DMS153 (cell line): Measurements from ENCODE around the gene CMBL.
"Not testable (repeated sequence)": the region's sequence is repeated elsewhere in the genome, so short reads cannot be mapped to it uniquely, and the experiment has no call there.

Experiments
- DNase-seq: peaks from one replicate; lab custom pipeline; 2025; lab: John Stamatoyannopoulos, UW

Gene CMBL

GRCh38 chr5:10307206-10308148 is at the start of gene CMBL:
TSS of gene CMBL (minus strand) at chr5:10307902. CDS start at chr5:10290762, 17,140 bp downstream.
- peak; percentile 70 for DNase-seq

GRCh38 chr5:10355071-10355889 is 47.6 kb upstream of the CMBL start:
- no peak for DNase-seq

- DNase-seq, result peak; percentile 25
Observed at GRCh38 chr5:10354048-10354872, 46.6 kb upstream of the CMBL start.

GRCh38 chr5:10353241-10354047 is 45.7 kb upstream of the CMBL start, which contains the start of gene MARCHF6:
TSS of gene MARCHF6 (plus strand) at chr5:10353695. CDS start at chr5:10353899, 204 bp downstream.
- peak; percentile 99 for DNase-seq

- DNase-seq, result no peak
Observed at GRCh38 chr5:10352430-10353240, 44.9 kb upstream of the CMBL start.

GRCh38 chr5:10351919-10352318 is 44.2 kb upstream of the CMBL start:
- DNase-seq, result no peak

GRCh38 chr5:10351199-10351905 is 43.6 kb upstream of the CMBL start:
- DNase-seq, result peak; percentile 54

- no peak for DNase-seq
Observed at GRCh38 chr5:10348258-10348657, 40.6 kb upstream of the CMBL start.

GRCh38 chr5:10344461-10345106 is 36.9 kb upstream of the CMBL start:
- not testable (repeated sequence) for DNase-seq

GRCh38 chr5:10343486-10343885 is 35.8 kb upstream of the CMBL start:
- no peak for DNase-seq

- DNase-seq, result no peak
Observed at GRCh38 chr5:10339958-10340357, 32.3 kb upstream of the CMBL start.

GRCh38 chr5:10339058-10339811 is 31.5 kb upstream of the CMBL start:
- peak; percentile 97 for DNase-seq

GRCh38 chr5:10338686-10339057 is 31.0 kb upstream of the CMBL start:
- DNase-seq, result peak; percentile 90

- DNase-seq, result no peak
Observed at GRCh38 chr5:10337986-10338385, 30.3 kb upstream of the CMBL start.

GRCh38 chr5:10337107-10337506 is 29.4 kb upstream of the CMBL start:
- no peak for DNase-seq

- no peak for DNase-seq
Observed at GRCh38 chr5:10335711-10336470, 28.2 kb upstream of the CMBL start.

- DNase-seq, result no peak
Observed at GRCh38 chr5:10334831-10335230, 27.1 kb upstream of the CMBL start.
